Erythroblast (primary cell): ENCODE measurements around the gene FAM228B.

Source experiments
- GATA1 ChIP-seq: IDR thresholded peaks from 2 replicates; pipeline ENCODE4 v1.6.1; 2011; ENCODE audit warnings: low read depth, mild to moderate bottlenecking, control low read depth, low read length, moderate library complexity
- POLR2A ChIP-seq: IDR thresholded peaks from 2 replicates; pipeline ENCODE4 v1.6.1; 2011; ENCODE audit warnings: mild to moderate bottlenecking, low read length

DNA sequence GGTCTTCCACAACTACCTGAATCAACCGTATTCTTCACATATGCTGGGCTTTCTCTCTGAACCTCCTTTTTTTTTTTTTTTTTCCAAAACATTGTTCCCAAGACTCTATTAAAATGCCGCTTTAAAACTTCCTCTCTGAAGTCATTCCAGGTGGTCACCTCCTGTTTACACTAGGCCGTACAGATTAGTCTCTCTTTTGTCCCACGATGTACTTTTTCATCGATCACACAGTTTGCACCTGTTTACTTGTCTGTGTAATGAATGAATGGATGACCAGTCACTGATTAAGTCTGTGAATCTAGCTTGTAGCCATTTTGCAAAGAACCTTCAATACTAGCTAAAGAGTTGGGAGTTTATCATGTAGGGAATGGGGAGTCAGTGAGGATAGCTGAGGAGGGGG is 34.9 kb downstream of the FAM228B start:
- TF ChIP-seq POLR2A, result no peak
- no peak for TF ChIP-seq GATA1
